ENCODE data around the gene OSBPL2. TPM values are rescaled to one million over a fixed set of nuclear protein-coding genes. Genes with fewer than 3 reads are reported as not detected.

The OSBPL2 gene
- total and polyA plus RNA-seq, 2 donors (not counting 3 experiments of a cell fraction or from before 2014, with no cell fraction given): 13.1 to 33.0 TPM

DNA sequence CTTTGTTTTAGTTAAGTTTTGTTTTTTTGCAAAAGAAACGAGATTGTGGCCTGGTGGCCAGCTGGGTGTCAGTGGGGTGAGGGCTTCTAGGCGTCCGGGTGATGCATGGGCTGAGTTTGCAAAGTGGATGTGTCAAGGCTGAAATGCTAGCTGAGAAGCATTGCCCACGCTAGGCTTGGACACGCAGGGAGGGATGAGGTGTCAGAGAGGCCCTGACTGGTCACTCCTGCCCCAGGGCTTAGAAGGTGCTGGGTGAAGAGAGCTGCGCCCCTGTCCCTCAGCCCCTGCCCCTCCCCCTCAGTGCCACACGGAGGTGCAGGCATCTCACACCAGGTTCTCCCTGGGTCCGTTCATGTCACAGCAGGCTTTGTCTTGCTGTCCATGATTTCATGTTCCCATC, 8.1 kb downstream of the OSBPL2 start:
- Histone ChIP-seq H3K79me2 (ENCODE audit: control insufficient read depth, insufficient read depth, low read length) (no peaks in the 10 kb centered on the region), H4K20me1 (replicated peaks; ENCODE audit: control insufficient read depth, extremely low read depth, insufficient read depth, low read length) (no peaks in the 10 kb centered on the region), H3K9me3 (replicated peaks; ENCODE audit: control insufficient read depth, insufficient read depth, low read length) (no peaks in the 10 kb centered on the region), H3K9ac (replicated peaks; ENCODE audit: extremely low read depth, insufficient read depth, low read length) (no peak overlapping the region), H3K4me2 (ENCODE audit: insufficient read depth, low read length) (no peak overlapping the region), H3K4me3 (replicated peaks in 1 of 3; ENCODE audit: insufficient read depth in 1 of 3, low read depth in 1 of 3, low read length in 3 of 3) (no peak overlapping the region), H3K9me1 (replicated peaks; ENCODE audit: control insufficient read depth, extremely low read depth, insufficient read depth, low read length) (no peaks in the 10 kb centered on the region), H3K27me3 (ENCODE audit: control insufficient read depth in 2 of 2, insufficient read depth in 2 of 2, low read length in 2 of 2) (no peaks in the 10 kb centered on the region), H2AFZ (ENCODE audit: low read depth, low read length) (no peak overlapping the region), H3K36me3 (ENCODE audit: control insufficient read depth in 2 of 2, extremely low read depth in 1 of 2, insufficient read depth in 2 of 2, low read length in 2 of 2) (peaks cover 0 to 6% of the 10 kb centered on the region in 2 experiments), H3K4me1 (ENCODE audit: control insufficient read depth, extremely low read depth, insufficient read depth, low read length) (no peaks in the 10 kb centered on the region), H3K27ac (ENCODE audit: insufficient read depth, low read depth, low read length) (no peak overlapping the region)
- BruUV-seq (replicated peaks): no TSS peak
- TF ChIP-seq, protein P1, sequence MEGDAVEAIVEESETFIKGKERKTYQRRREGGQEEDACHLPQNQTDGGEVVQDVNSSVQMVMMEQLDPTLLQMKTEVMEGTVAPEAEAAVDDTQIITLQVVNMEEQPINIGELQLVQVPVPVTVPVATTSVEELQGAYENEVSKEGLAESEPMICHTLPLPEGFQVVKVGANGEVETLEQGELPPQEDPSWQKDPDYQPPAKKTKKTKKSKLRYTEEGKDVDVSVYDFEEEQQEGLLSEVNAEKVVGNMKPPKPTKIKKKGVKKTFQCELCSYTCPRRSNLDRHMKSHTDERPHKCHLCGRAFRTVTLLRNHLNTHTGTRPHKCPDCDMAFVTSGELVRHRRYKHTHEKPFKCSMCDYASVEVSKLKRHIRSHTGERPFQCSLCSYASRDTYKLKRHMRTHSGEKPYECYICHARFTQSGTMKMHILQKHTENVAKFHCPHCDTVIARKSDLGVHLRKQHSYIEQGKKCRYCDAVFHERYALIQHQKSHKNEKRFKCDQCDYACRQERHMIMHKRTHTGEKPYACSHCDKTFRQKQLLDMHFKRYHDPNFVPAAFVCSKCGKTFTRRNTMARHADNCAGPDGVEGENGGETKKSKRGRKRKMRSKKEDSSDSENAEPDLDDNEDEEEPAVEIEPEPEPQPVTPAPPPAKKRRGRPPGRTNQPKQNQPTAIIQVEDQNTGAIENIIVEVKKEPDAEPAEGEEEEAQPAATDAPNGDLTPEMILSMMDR (IDR thresholded peaks at IDR 0.05; ENCODE audit: extremely low read depth in 1 of 2, insufficient read depth in 1 of 2, low read depth in 1 of 2, low read length in 2 of 2): no peak
- TF ChIP-seq MYC (IDR thresholded peaks at IDR 0.05; ENCODE audit: low read depth, low read length) (no peak), POLR2A (IDR thresholded peaks at IDR 0.05; ENCODE audit: low read depth, low read length) (no peak), EZH2 (IDR thresholded peaks at IDR 0.05; ENCODE audit: borderline replicate concordance, low read depth, low read length, severe bottlenecking) (no peak), POLR2AphosphoS5 (IDR thresholded peaks at IDR 0.05; ENCODE audit: insufficient read depth, low read depth, low read length) (no peak), GATA2 (IDR thresholded peaks at IDR 0.05; ENCODE audit: insufficient read depth, insufficient read length, low read depth, low read length) (no peak), JUN (IDR thresholded peaks at IDR 0.05; ENCODE audit: borderline replicate concordance, insufficient read depth, insufficient read length, low read depth) (no peak), FOS (IDR thresholded peaks at IDR 0.05; ENCODE audit: borderline replicate concordance, insufficient read depth, low read length) (no peak)
- TF ChIP-seq, protein P2, sequence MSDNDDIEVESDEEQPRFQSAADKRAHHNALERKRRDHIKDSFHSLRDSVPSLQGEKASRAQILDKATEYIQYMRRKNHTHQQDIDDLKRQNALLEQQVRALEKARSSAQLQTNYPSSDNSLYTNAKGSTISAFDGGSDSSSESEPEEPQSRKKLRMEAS (IDR thresholded peaks at IDR 0.05; ENCODE audit: insufficient read depth, insufficient read length): no peak
- no peak for DNase-seq (ENCODE audit: low read depth, low spot score)
- intact Hi-C loops (cut with micrococcal nuclease) (no loop called here), dilution Hi-C loops (cut with MboI; ENCODE audit: extremely low pct_ligation_motif_present, low sequenced_read_pairs) (no loop called here)
- ChIA-PET POLR2A (no interaction called here), CTCF (no interaction called here)
- no peak for FAIRE-seq

Measured in endothelial cell of umbilical vein (primary cell).